ENCODE data around the gene CFAP161. TPM values are rescaled to one million over a fixed set of nuclear protein-coding genes. Genes with fewer than 3 reads are reported as not detected.

Gene CFAP161
- total RNA-seq, 4 donors from 2014 or later = not detected

- in situ Hi-C loops (cut with MboI; ENCODE audit: low pct_ligation_motif_present in 1 of 4, low pct_unique_long_range_greater_than_20kb in 1 of 4, low sequenced_read_pairs in 3 of 4) = no loop called here
- no peaks in the 10 kb centered on the region for H3K9me3 ChIP-seq
- H3K27me3 ChIP-seq = no peaks in the 10 kb centered on the region
- intact Hi-C loops (cut with DNase I; ENCODE audit: low total_unique reads) = loop anchor here (5.0 kb wide), 1 partner anchor 696 kb away; no protein-coding TSS in a partner anchor
- no peak for DNase-seq
- H3K4me3 ChIP-seq = no peak overlapping the region
- TF ChIP-seq POLR2A (IDR thresholded peaks at IDR 0.05) (no peak), EP300 (IDR thresholded peaks at IDR 0.05; ENCODE audit: low read depth) (no peak), CTCF (IDR thresholded peaks at IDR 0.05) (no peak), POLR2AphosphoS5 (IDR thresholded peaks at IDR 0.05) (no peak)
- H3K36me3 ChIP-seq = no peaks in the 10 kb centered on the region
- WGBS, 2 donors (ENCODE audit: low coverage in 1 of 2) = 54 to 67% methylated on average over 1 of the region's 1 CpG
- H3K27ac ChIP-seq = no peak overlapping the region
- H3K4me1 ChIP-seq = no peaks in the 10 kb centered on the region
Observed at GRCh38 chr15:81146466-81146865, 12.4 kb downstream of the CFAP161 start.

GRCh38 chr15:81151389-81151788 is 17.3 kb downstream of the CFAP161 start:
- intact Hi-C loops (cut with DNase I; ENCODE audit: low total_unique reads) (no loop called here), in situ Hi-C loops (cut with MboI; ENCODE audit: low pct_ligation_motif_present in 1 of 4, low pct_unique_long_range_greater_than_20kb in 1 of 4, low sequenced_read_pairs in 3 of 4) (loop anchor here in 2 of 4 donors (10.0 kb wide), 1 partner anchor 113 kb away; no protein-coding TSS in a partner anchor)
- H3K4me3 ChIP-seq = no peak overlapping the region
- H3K27me3 ChIP-seq = no peaks in the 10 kb centered on the region
- 62 to 70% methylated on average over 7 of the region's 7 CpGs for WGBS, 2 donors (ENCODE audit: low coverage in 1 of 2)
- no peaks in the 10 kb centered on the region for H3K36me3 ChIP-seq
- no peak overlapping the region for H3K27ac ChIP-seq
- no peaks in the 10 kb centered on the region for H3K4me1 ChIP-seq
- TF ChIP-seq CTCF (IDR thresholded peaks at IDR 0.05) = no peak
- TF ChIP-seq EP300 (IDR thresholded peaks at IDR 0.05; ENCODE audit: low read depth) = no peak
- no peak for TF ChIP-seq POLR2AphosphoS5 (IDR thresholded peaks at IDR 0.05)
- TF ChIP-seq POLR2A (IDR thresholded peaks at IDR 0.05) = no peak
- H3K9me3 ChIP-seq = no peaks in the 10 kb centered on the region
- DNase-seq = no peak

- 83 to 85% methylated on average over 4 of the region's 4 CpGs for WGBS, 2 donors (ENCODE audit: low coverage in 1 of 2)
- H3K27me3 ChIP-seq = no peaks in the 10 kb centered on the region
- H3K27ac ChIP-seq = no peak overlapping the region
- H3K4me1 ChIP-seq = no peaks in the 10 kb centered on the region
- H3K36me3 ChIP-seq = no peaks in the 10 kb centered on the region
- no peak for DNase-seq
- H3K9me3 ChIP-seq = no peaks in the 10 kb centered on the region
- intact Hi-C loops (cut with DNase I; ENCODE audit: low total_unique reads) (no loop called here), in situ Hi-C loops (cut with MboI; ENCODE audit: low pct_ligation_motif_present in 1 of 4, low pct_unique_long_range_greater_than_20kb in 1 of 4, low sequenced_read_pairs in 3 of 4) (loop anchor here in 2 of 4 donors (10.0 kb wide), 1 partner anchor 112 kb away; no protein-coding TSS in a partner anchor)
- no peak for TF ChIP-seq CTCF (IDR thresholded peaks at IDR 0.05)
- no peak for TF ChIP-seq EP300 (IDR thresholded peaks at IDR 0.05; ENCODE audit: low read depth)
- no peak for TF ChIP-seq POLR2AphosphoS5 (IDR thresholded peaks at IDR 0.05)
- TF ChIP-seq POLR2A (IDR thresholded peaks at IDR 0.05) = no peak
- no peak overlapping the region for H3K4me3 ChIP-seq
Observed at GRCh38 chr15:81152339-81152738, 18.3 kb downstream of the CFAP161 start.

- H3K4me3 ChIP-seq = no peak overlapping the region
- no peak overlapping the region for H3K27ac ChIP-seq
- H3K36me3 ChIP-seq = no peaks in the 10 kb centered on the region
- H3K4me1 ChIP-seq = no peaks in the 10 kb centered on the region
- in situ Hi-C loops (cut with MboI; ENCODE audit: low pct_ligation_motif_present in 1 of 4, low pct_unique_long_range_greater_than_20kb in 1 of 4, low sequenced_read_pairs in 3 of 4) (loop anchor here in 2 of 4 donors (10.0 kb wide), 1 partner anchor 112 kb away; no protein-coding TSS in a partner anchor), intact Hi-C loops (cut with DNase I; ENCODE audit: low total_unique reads) (no loop called here)
- no peaks in the 10 kb centered on the region for H3K27me3 ChIP-seq
- 83% methylated on average over 4 of the region's 4 CpGs; no CpG with 5 or more reads in 1 of the 2 donors for WGBS, 2 donors (ENCODE audit: low coverage in 1 of 2)
- H3K9me3 ChIP-seq = no peaks in the 10 kb centered on the region
- no peak for TF ChIP-seq POLR2AphosphoS5 (IDR thresholded peaks at IDR 0.05)
- DNase-seq = no peak
Observed at GRCh38 chr15:81152799-81153198, 18.7 kb downstream of the CFAP161 start.
